ENCODE results near the gene COPE.
A peak's percentile ranks its signal among the peaks of the same experiment; 100 is the strongest.
"Not testable (repeated sequence)": the region's sequence is repeated elsewhere in the genome, so short reads cannot be mapped to it uniquely, and the experiment has no call there.

The COPE gene

DNA sequence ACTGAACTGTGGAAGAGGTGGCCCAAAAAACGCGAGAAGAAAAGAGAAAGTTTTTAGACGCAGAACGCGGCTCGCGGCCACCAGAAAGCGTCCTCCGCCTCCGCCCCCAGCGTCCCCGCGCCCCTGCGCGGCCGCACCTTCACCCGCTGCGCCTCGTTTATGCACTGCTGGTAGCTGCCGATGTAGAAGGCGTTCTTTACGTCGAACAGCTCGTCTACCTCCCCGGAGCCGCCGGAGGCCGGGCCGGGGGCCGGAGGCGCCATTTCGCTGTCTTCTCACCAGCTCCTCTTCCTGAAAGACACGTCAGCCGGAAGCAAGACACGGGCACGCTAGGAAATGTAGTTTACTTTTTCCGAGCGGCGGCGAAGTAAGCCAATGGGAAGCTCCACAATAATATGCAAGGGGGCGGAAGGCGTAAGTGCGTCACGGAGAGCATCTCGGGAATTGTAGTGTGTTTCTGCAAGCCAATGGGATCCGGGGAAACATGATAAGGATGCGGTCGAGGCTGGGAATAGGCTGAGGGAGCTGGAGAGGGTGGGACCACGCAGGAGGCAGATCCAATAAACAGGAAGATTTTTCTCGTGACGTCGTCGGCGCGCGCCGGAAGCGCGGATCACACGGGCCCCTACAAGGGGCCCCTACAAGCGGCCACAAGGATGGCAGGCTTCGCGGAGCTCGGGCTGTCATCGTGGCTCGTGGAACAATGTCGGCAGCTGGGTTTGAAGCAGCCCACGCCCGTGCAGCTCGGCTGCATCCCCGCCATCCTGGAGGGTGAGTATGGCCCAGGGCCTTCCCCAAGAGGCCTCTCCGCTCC lies at the start of gene COPE, which contains the start of gene DDX49:
Gene COPE (minus strand): TSS at position 302 of the 814 bp plus-strand sequence. CDS start 39 bp downstream, at position 263.
Gene DDX49 (plus strand): TSS at position 630 of the 814 bp plus-strand sequence. CDS start 27 bp downstream, at position 657.
- DNase-seq (ENCODE audit: low read depth, low spot score): peak; percentile 93

GRCh38 chr19:18967358-18968146 lies 48.4 kb upstream of the COPE start:
- no peak for DNase-seq (ENCODE audit: low read depth, low spot score)

- DNase-seq (ENCODE audit: low read depth, low spot score): no peak
Measured at GRCh38 chr19:18966307-18966706, 47.1 kb upstream of the COPE start.

- no peak for DNase-seq (ENCODE audit: low read depth, low spot score)
Measured at GRCh38 chr19:18964121-18964520, 44.9 kb upstream of the COPE start.

DNA sequence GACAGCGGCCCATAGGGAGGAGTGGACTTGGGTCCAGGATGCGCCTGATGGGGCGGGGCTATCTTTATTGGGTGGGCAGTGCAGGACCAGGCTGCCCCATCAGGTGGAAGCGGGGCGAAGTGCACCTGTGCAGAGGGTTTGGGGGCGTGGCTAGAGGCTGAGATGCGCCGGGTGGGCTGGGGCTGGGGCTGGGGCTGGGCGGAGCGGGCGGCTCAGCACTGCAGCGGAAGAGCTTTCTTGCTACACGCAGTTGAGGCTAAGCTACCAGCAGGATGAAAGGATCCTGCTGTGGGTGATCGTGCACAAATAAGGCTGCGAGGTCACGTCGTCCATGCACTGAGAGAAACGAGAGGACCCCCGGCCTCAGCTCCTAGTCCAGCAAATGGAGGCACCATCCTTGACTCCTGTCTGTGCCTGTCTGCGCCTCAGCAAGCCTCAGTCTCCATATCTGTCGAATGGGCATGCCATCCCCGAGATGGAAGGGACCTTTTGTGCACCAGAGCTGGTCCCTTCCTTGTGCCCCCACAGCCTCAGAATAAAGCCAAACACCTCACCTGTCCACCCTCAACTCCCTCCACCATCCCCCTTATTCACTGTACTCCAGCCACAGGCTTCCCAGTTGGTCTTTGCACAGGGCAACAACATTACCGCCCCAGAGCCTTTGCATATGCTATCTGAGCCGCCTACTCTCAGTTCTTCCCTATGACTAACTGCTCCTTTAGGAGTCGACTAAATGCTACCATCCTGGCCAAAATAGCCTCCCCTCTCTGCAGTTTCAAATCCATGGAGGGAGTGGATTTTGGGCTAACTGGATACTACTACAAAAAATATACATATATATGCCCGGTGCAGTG lies 42.8 kb upstream of the COPE start:
- no peak for DNase-seq (ENCODE audit: low read depth, low spot score)

DNA sequence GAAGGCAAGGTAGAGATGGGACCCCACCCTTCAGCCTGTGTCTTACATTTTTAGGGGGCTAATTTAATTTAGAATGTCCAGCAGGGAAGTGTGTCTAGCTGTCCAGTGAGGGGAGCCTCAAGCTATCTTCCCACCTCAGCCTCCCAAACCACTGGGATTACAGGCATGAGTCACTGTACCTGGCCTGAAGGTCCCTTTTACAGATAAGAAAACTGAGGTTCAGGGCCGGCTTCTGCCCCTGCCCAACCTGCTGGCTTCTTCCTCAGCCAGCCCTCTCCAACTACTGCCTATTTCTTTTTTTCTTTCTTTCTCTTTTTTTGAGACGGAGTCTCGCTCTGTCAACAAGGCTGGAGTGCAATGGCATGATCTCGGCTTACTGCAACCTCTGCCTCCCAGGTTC lies 41.2 kb upstream of the COPE start:
- DNase-seq (ENCODE audit: low read depth, low spot score): no peak

- no peak for DNase-seq (ENCODE audit: low read depth, low spot score)
Measured at GRCh38 chr19:18955042-18955441, 35.9 kb upstream of the COPE start.

- DNase-seq (ENCODE audit: low read depth, low spot score): no peak
Measured at GRCh38 chr19:18954094-18954493, 34.9 kb upstream of the COPE start.

DNA sequence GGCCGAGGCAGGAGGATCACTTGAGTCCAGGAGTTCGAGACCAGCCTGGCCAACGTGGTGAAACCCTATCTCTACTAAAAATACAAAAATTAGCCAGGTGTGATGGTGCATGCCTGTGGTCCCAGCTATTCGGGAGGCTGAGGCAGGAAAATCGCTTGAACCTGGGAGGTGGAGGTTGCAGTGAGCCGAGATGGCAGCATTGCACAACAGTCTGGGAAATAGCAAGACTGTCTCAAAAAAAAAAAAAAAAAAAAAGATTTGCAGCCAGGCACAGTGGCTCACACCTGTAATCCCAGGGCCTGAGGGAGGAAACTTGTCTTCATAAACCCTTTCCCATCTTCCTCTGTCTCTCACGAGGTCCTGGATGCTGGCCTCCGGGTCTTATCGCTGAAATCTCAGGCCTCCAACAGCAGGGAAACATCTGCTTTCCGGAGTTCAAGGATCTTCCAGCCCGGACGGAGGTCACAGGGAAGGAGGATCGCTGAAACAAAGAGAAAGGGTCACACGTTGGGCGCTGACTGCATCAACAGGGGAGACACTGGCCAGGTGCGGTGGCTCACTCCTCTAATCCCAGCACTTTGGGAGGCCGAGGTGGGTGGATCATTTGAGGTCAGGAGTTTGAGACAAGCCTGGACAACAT lies 33.3 kb upstream of the COPE start:
- DNase-seq (ENCODE audit: low read depth, low spot score): not testable (repeated sequence)

GRCh38 chr19:18951721-18952281 lies 32.6 kb upstream of the COPE start:
- DNase-seq (ENCODE audit: low read depth, low spot score): no peak

DNA sequence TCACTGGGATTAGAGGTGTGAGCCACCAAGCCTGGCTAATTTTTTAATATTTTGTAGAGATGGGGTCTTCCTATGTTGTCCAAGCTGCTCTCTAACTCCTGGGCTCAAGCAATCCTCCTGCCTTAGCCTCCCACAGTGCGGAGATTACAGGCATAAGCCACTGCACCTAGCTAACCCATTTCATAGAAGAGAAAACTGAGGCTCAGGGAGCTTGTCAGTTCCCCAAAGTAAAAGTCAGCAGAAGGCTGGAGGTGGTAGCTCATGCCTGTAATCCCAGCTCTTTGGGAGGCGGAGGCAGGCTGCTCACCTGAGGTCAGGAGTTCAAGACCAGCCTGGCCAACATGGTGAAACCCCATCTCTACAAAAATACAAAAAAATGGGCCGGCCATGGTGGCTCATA lies 30.7 kb upstream of the COPE start:
- no peak for DNase-seq (ENCODE audit: low read depth, low spot score)

DNA sequence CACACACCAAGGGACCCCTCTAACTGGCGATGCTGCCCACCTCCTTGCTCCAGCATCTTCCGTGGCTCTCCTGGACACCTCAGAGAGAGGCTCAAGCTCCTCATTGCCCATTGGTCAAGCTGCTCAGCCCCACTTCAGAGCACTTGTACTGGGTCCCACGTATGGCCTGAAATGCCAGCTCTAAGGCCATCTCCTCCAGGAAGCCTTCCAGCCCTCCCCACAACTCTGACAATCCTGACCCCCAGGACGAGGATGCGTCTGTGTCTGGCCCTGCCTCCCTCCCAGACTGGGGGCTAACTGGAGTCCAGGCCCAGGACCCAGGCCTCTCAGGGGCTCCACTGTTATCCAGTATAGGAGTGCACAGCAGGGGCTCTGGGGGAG lies 29.8 kb upstream of the COPE start:
- DNase-seq (ENCODE audit: low read depth, low spot score): no peak

- no peak for DNase-seq (ENCODE audit: low read depth, low spot score)
Measured at GRCh38 chr19:18948075-18948975, 29.1 kb upstream of the COPE start.

- no peak for DNase-seq (ENCODE audit: low read depth, low spot score)
Measured at GRCh38 chr19:18946918-18947317, 27.7 kb upstream of the COPE start.

DNA sequence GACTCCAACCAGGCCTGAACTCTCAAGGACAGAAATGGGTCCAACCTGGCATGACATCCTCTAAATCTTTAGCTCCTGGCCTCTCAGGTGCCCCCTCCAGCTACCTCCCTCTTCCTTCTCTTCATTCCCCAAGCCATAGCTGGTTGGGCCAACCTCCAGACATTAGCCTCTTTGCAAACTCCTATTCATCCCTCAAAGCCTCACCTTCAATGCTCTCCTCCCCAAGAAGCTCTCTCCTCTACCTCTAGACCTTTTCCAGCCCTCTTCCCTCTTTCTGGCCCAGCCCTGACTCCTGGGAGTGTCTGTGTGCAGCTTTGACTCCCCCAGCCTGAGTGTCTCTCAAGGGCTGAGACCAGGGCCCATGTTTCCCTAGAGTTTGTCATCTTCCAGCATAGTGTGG lies 27.1 kb upstream of the COPE start:
- DNase-seq (ENCODE audit: low read depth, low spot score): no peak

DNA sequence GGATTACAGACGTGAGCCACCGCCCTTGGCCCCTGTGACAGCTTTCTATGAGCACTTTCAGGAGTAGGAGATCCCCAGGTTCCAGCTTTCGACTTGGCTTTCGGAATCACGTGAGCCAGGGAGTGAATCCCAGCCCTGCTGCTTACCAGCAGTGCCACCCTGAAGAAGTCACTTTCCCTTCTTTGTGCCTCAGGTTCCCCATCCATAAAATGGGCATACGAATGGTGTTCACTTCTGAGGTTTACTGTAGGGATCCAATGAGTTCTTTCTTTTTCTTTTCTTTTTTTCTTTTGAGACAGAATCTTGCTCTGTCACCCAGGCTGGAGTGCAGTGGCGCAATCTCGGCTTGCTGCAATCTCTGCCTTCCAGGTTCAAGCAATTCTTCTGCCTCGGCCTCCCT lies 26.1 kb upstream of the COPE start:
- DNase-seq (ENCODE audit: low read depth, low spot score): no peak

- DNase-seq (ENCODE audit: low read depth, low spot score): no peak
Measured at GRCh38 chr19:18943465-18943864, 24.3 kb upstream of the COPE start.

GRCh38 chr19:18942692-18943091 lies 23.5 kb upstream of the COPE start:
- no peak for DNase-seq (ENCODE audit: low read depth, low spot score)

DNA sequence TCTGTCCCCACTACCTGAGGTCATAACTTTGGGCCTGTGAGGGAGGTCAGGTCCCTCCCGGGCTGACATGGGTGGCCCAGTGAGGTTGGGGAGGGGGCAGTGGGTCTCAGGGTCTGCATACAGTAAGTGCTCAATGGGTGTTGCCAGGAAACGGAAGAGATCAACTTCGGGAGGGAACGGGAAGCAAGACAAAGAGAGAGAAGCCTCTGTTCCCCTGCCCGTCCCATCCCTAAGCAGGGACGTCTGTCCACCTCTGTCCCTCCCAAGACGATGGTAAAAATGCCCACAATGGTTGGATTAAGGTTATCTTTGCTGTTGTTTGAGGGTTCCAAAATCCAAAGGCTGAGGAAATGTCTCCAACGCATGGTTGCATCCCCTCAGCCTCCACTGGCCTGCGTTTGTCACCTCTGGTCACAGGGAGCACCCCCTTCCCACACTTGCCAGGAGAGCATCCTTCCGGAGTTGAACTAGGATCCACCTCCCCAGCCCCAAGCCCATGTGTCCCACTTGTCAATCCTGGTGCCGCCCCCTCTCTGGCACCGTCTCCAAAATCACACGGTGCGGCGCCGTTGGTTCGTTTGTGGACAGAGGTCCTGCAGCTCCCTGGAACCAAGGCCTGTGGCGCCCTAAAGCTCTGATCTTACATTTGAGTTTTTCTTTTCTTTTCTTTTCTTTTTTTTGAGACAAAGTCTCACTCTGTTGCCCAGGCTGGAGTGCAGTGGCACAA lies 22.6 kb upstream of the COPE start:
- no peak for DNase-seq (ENCODE audit: low read depth, low spot score)
